ENCODE data around the gene ZCCHC24.
A peak's percentile ranks its signal among the peaks of the same experiment; 100 is the strongest.
"Not testable (repeated sequence)": the region's sequence is repeated elsewhere in the genome, so short reads cannot be mapped to it uniquely, and the experiment has no call there.

The ZCCHC24 gene

DNA sequence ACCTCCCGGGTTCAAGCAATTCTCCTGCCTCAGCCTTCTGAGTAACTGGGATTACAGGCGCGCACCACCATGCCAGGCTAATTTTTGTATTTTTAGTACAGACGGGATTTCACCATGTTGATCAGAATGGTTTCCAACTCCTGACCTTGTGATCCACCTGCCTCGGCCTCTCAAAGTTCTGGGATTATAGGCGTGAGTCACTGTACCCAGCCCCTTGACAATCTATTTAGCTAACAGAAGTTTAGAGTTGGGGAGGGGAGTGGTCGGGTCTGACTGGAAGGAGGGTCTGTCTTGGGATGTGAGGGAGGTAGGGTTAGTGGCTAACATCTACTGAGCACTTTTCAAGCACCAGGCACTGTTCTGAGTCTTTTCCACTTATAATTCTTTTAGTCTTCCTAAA, 27.0 kb upstream of the ZCCHC24 start:
- no peak for DNase-seq (ENCODE audit: low read depth)

DNA sequence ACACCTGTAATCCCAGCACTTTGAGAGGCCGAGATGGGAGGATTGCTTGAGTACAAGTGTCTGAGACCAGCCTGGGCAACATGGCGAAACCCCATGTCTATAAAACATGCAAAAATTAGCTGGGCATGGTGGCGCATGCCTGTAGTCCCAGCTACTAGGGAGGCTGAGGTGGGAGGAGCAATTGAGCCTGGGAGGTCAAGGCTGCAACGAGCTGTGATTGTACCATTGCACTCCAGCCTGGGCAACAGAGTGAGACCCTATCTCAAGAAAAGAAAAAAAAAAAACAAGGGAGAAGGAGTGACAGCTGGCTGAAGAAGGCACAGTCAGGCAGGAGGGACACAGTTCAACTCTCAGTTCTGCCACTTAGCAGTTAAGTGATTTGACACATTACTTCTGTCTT, 26.4 kb upstream of the ZCCHC24 start:
- no peak for DNase-seq (ENCODE audit: low read depth)

DNA sequence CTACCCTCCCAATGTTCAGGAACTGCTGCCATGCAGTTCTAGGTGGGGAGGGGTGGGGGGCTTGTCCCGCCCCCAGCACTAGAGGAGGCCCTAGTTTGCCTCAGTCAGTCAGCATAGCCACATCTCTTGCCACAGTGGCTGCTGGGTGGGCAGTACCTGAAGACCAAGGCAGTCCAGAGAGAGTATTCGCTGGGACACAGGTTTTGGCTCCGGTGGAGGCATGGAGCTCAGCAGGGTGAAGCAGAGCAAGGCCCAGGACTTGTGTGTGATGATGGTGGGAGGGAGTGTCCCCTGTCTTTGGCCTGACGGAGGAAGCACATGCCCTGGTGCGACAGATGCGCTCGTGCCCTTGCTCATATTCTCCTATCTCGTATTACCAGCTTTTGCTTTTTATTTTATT, 24.7 kb upstream of the ZCCHC24 start:
- DNase-seq (ENCODE audit: low read depth): no peak

DNA sequence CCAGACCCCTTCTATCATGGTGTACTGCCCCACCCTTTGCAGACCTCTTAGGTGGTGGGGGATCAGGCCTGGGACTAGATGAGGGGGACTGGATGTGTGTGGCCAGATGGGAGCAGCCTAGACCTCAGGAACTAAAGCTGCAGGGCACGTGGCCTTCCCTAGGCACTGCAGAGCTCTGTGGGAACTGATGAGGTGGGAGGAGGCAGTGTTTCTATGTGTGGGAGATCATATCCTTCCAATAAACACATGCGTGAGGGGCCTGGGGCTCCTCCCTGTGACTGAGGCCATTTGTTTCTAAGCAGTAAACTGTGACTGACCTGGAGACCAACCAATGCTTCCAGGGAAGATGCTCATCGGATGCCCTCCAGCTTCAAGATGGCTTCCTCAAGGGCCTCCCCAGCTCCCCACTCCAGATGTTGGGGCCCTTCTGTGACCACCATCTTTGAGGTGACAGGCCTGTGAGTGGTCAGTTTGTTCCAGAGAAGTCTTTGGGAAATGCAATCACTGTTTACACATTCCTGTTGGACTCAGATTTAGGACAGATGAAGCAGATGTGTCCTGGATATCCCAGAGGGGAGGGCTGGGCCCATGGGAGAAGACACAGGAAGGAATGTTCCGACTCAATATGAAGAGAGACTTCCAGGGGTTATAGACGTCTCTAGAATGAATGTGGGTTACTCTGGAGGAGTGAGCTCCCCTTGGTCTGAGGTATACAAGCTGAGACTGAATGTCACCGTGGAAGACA, 23.6 kb upstream of the ZCCHC24 start:
- no peak for DNase-seq (ENCODE audit: low read depth)

DNA sequence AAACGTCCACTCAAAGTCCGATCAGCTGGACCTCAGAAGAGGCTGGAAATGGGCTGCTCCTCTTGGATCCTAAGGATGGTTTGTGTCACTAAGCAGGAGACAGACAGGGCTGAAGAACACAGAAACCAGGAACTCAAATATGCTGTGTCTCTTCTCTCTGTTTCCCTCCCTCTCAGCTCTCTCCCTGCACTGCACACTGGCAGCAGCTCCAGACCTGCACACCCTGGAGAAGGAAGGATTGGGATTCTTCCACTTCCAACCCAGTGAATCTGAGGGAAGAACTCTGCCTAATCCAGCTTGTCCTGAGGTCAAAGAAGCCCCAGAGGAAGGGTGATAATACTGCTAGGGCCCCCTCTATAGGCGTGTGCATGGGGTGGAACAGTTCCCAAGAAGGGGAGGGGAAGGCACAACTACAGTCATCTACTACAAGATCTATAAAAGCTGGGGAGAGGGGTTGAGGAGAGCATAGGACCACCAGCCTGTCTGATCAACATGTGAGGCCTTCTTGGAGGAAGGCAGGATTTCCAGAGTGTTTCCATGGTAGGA, 22.7 kb upstream of the ZCCHC24 start:
- DNase-seq (ENCODE audit: low read depth): no peak

DNA sequence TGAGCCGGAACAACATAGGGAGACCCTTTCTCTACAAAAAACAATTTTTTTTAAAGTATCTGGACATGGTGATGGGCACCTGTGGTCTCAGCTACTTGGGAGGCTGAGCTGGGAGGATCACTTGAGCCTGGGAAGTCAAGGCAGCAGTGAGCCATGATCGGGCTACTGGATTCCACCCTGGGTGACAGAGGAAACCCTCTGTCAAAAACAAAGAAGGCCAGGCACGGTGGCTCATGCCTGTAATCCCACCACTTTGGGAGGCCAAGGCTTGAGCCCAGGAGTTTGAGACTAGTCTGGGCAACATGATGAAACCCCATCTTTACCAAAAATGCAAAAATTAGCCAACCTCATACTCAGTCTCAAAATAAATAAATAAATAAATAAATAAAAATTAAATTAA, 19.9 kb upstream of the ZCCHC24 start:
- no peak for DNase-seq (ENCODE audit: low read depth)

DNA sequence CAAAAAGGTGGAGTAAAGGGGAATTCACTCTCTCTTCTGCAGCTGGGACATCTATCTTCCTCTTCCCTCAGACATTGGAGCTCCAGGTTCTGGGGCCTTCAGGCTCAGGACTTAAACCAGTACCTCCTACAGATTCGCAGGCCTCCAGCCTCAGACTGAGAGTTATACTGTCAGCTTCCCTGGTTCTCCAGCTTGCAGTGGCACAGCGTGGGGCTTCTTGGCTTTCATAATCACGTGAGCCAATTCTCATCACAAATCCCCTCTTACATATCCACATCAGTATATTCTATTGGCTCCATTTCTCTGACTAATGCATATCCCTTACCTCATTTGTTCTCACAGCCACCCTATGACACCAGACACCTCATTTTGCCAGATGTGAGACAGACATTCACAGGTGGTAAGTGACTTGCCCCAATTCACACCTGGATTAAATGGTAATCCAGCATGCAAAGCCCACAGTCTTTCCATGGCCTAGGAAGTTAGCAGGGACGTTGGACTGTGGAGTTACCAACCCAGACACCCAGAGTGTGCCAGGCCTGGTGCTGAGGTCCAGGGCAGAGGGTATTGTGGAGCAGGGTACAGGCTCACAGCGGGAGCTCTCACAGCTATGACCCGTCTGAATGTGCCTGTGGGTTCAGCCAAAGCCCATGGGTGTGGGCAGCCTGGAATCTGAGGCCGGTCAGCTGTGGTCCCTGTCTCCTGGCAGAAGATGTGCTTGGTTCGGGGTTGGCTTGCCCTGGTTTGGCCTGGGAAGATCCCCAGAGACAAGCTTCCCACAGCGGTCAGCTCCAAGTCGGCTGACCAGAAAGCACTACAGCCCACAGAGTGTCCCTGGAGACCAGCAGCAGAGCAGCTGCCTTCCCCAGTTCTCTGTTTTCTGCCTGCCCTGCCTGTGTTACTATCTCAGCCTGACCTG, 18.4 kb upstream of the ZCCHC24 start:
- DNase-seq (ENCODE audit: low read depth): peak; percentile 58

DNA sequence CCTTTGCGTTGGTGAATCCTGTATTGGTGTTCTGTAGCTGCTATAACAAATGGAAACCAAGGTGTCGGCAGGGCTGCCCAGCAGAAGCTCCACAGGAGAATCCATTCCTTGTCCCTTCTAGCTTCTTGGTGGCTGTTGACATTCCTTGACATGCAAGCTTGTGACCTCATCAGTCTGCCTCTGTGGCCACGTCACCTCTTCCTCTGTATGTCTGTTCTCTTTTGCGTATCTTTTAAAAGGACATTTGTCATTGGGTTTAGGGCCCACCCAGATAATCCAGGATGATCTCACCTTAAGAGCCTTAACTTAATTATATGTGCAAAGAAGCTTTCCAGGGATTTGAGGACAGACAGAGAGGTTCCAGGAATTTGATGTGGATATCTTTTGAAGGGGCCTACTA, 15.3 kb upstream of the ZCCHC24 start:
- DNase-seq (ENCODE audit: low read depth): no peak

DNA sequence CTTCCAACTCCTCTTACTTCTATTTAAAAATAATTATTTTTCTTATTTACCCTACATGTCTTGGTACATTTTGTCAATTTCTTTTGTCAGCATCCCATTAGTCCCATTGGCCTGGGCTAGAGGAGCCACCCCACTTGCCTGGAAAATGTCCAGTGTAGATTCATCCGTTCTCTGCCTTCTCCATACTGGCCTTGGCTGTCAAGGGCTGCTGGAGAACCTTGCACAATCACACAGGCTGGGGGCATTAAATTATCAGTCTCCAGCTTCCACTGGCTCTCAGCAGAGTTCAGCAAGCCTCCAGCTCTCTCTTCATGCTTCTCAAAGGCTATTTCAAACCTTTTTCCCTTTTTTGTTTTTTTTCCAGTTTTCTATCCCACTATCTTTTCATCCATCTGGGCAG, 13.8 kb upstream of the ZCCHC24 start:
- no peak for DNase-seq (ENCODE audit: low read depth)

DNA sequence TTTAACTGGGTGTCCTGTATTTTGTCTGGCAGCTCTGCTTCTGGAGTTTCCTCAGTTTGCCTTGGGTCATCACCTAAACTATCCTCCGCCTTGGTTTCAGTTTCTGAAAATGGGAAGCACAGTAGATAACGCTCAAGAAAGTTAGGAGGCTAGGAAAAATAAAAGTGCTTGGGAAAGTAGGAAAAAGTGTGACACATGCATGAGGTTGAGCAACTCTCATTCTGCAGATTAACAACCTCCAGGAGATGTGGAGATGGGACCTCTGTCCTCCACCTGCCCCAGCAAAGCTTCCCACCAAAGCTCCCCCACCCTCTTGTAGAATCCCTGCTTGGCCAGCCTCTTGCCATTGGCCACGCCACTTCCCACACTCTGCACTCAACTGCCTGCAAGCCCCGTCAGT, 13.1 kb upstream of the ZCCHC24 start:
- DNase-seq (ENCODE audit: low read depth): no peak

DNA sequence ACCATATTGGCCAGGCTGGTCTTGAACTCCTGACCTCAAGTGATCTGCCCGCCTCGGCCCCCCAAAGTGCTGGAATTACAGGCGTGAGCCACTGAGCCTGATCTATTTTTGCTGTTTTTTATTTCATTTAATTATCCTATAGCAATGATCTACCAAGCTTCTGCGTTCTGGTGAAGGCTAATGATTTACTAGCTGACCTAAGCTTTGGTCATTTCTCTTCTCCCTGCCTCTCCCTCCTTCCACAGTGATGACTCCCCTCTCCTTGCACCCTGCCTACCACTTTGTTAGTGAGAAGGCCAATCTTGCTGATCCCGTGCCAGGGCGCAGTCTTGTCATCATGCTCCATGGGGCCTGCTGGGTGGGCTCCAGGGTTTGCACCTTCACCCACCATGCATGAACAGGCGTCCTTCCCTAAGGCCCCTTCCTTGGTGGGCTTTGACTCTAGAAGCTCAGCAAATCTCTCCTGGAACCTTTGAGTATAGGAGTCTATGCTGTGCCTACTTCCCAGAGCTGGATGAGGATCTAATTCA, 11.9 kb upstream of the ZCCHC24 start:
- DNase-seq (ENCODE audit: low read depth): no peak

DNA sequence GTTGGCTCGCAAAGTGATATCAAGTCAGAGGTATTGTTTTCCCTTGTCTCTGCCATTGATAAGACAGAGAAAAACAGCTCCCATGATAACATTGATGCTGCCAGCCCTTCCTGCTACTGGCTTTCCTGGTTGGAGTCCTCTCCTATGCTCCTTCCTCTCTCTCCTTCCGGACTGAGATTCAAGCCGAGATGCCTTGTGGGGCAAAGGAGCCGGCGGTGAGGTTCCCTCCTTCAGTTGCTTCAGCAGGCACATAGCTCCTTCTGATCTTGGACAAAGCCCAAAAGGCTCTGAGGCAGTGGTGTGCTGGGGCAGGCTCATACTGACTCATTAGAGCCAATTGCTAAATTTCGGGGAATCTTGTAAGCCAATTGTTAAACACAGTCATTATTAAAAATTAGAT, 8.8 kb upstream of the ZCCHC24 start:
- DNase-seq (ENCODE audit: low read depth): peak; percentile 93

DNA sequence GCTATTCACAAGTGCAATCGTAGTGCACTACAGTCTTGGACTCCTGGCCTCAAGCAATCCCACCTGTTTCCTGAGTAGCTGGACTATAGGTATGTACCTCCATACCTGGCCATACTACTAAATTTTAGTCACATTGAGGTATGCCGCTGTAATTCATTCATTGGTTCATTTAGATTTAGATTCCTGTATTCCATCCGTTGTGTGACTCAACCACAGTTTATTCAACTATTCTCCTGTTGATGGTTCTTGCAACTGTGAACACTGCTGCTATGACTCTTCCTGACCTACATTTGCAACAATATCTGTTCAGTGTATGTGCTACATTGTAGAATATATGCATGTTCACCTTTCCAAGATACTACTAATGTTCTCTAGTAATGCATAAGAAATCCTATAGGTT, 8.0 kb upstream of the ZCCHC24 start:
- DNase-seq (ENCODE audit: low read depth): no peak

DNA sequence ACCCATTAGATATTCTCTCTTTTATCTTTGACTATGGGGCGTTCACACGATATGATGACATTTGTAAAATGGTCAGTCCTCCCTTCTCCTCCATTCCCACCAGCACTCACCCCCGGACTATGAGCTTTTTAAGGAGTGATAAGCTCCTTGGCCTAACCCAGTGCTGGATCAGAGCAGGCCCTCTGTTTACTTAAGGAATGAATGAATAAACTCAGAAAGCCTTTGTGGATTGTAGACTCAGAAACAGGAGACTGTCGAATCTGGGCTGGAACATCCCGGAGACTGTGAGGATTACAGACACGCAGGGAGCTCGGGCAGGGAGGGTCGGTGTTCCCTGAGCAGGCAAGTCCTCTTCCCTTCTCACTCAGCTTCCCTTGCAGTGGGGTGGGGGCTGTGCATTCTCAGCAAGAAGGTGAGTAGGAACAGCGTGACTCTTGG, 6.8 kb upstream of the ZCCHC24 start:
- no peak for DNase-seq (ENCODE audit: low read depth)

DNA sequence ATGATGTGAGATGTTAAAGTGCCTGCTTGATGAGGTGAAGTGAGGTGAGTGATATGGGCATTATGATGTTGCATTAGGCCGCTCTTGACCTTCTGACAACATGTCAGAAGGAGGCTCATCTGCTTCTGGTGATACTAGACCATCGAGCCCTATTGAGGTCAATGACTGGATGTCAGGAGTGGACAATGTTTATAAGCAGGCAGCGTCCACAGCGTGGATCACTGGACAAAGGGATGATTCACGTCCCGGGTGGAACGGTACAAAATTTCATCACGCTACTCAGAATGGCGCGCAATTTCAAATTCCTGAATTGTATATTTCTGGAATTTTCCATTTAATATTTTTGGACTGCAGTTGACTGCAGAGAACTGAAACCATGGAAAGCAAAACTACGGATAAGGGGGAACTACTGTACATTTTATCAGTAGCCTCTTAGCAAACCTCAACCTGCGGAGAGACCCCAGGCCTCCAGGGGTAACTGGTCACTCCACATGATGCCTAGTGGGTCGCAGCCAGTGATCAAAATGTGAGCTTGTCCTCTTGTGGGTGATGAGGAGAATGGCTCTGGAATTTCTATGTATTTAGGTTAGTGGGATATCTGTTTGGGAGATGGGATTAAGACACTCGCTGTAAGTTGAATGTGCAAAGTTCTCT, 5.7 kb upstream of the ZCCHC24 start:
- no peak for DNase-seq (ENCODE audit: low read depth)

DNA sequence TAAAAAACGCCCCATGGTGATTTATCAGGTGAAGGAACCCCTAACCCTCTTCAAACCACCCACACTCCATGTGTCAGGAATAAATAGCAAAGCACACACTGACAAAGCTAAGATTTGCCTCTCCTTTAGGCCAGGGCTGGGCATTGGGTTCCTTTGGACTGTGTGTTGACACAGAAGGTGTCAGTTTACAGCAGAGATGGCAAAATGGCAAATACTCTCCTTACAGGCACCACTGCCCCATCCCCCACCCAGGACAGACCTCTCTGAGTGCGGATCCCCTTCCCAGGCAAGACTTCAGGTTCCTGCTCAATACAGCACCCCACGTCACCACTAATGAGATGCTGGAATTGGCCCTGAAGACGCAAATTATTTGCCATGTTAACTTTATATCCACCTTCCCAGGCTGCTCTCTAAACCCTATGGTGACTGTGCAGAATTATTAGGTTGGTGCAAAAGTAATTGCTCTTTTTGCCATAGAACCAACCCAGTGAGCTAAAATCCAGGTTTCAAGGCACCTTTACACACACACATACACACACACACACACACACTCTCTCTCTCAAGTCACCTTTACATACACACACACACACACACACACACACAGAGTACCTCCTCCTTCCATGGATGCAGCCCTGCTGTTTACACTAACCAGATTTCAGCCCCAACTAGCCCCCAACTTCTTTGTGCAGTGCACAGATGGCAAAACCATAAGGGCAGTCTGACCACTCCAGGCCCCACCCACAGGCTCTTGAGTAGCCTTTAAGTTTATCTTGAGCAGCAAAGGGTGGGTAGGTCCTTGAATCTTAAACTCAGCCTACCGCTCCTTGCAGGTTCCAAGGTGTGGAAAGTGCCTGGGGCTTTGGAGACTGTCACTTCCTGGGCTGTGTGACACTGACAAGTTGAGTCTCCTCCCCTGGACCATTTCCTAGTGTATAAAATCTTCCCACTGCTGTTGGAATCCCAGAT, 4.0 kb upstream of the ZCCHC24 start:
- no peak for DNase-seq (ENCODE audit: low read depth)

DNA sequence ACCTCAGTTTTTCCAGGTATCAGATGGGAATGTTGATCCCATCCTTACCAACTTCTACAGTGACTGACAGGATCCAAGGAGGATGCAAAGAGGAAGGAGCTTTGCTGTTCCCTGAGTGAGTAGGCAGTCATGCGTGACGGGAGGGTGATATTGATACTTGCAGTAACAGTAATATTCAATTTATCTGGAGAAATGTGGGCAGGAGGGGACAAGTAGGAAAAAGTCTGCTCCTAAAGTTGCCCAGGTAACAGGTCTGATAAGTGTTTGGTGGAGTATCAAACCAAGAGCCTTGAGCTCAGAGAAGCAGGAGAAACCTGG, 3.3 kb upstream of the ZCCHC24 start:
- no peak for DNase-seq (ENCODE audit: low read depth)

DNA sequence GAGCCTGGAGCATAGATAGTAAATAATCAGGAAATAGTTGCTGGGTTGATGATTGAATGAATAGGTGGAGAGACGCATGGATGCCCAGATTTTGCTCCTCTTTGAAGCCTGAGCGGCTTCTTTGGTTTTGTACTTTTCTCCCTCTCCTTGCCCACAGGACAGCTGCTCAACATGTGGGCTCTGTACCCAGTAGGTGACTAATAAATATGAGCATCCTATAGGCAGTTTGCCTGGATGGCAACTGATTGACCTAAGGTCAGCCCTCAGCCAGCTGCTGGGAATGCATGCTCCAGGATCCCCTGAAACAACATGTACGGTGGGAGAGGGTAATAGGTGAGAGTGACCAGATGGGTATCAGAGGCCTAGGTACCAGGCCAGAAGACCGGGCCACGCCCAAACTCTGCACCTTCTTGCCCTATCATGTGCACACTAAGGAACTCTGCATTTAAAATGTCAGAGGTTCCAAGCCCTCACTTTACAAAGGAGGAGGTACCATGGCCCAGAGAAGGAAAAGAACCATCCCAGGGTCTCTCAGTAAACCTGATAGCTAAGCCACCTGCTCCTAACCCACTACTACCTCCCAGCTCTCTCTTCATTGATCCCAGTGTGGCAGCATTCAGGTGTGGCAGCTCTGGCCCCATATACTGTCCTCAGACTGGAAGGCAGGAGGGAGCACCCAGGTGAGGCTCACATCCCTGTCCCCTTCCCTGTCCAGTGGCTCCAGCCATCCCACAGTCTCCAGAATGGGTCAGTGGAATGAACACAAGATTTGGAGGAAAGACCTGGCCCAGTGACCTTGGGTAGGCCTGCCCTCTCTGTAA, 2.7 kb upstream of the ZCCHC24 start:
- no peak for DNase-seq (ENCODE audit: low read depth)

DNA sequence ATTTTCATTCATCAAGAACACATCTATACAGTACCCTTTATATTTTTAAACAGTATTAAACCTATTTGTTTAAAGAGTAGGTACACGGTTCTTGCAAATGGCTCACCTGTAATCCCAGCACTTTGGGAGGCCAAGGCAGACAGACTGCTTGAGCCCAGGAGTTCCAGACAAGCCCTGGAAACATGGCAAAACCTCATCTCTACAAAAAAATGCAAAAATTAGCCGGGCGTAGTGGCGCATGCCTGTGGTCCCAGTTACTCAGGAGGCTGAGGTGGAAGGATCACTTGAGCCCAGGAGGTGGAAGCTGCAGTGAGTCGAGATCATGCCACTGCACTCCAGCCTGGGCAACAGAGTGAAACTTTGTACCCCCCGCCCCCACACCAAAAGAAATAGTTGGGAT, 1.8 kb upstream of the ZCCHC24 start:
- DNase-seq (ENCODE audit: low read depth): not testable (repeated sequence)

DNA sequence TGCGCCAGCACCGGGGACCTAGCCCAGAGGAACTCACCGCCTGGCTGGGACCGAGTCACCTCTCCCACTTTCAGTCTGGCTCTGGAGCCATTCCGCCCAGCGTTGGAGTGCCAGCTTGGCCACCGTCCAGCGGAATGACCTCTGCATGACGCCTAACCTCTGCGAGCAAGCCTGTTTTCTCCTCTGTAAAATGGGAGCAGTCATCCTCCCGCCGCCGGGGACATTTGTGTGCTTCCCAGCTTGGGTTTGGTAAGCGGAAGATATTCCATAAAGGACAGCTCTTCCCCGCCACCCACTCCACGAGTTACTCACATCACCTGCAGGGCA, 1.3 kb upstream of the ZCCHC24 start:
- DNase-seq (ENCODE audit: low read depth): no peak

Data from stromal cell of bone marrow (primary cell).